Measurements from ENCODE around the gene ATP9B.

DNA sequence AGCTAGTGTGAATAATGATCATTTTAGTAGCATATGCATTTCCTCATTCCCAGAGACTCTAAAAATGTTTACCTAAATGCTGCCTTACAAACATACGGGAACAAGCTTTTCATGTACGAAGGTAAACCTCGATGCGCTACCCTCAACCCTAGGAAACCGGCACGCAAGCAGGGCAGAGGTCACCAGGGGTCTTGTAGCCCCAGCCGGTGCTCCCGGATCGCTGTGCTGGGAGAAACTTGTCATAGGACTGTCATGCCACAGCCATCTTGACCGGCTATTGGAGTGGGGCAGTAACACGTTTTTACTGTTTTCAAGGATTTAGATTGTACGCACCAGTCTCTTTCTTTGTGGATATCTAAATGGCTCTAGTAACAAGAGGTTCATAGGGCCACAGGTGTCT, 291.7 kb downstream of the ATP9B start:
- TF ChIP-seq ZNF24 (IDR thresholded peaks at IDR 0.05): no peak
- no peak for TF ChIP-seq RAD21 (IDR thresholded peaks at IDR 0.05; ENCODE audit: insufficient read depth, low read depth, low read length)
- no peak for TF ChIP-seq CTCF (IDR thresholded peaks at IDR 0.05 in 2 of 3, conservative IDR thresholded peaks at IDR 0.05 in 1 of 3; ENCODE audit: control insufficient read depth in 2 of 3, extremely low read depth in 1 of 3, insufficient read depth in 1 of 3, low read depth in 3 of 3, low read length in 3 of 3)
- TF ChIP-seq FOS (IDR thresholded peaks at IDR 0.05; ENCODE audit: borderline replicate concordance, extremely low read depth, insufficient read length): no peak
- no peak for TF ChIP-seq GABPA (IDR thresholded peaks at IDR 0.05; ENCODE audit: low read depth)
- TF ChIP-seq POLR2A (IDR thresholded peaks at IDR 0.05; ENCODE audit: low read depth, low read length): no peak
- TF ChIP-seq, protein P1, sequence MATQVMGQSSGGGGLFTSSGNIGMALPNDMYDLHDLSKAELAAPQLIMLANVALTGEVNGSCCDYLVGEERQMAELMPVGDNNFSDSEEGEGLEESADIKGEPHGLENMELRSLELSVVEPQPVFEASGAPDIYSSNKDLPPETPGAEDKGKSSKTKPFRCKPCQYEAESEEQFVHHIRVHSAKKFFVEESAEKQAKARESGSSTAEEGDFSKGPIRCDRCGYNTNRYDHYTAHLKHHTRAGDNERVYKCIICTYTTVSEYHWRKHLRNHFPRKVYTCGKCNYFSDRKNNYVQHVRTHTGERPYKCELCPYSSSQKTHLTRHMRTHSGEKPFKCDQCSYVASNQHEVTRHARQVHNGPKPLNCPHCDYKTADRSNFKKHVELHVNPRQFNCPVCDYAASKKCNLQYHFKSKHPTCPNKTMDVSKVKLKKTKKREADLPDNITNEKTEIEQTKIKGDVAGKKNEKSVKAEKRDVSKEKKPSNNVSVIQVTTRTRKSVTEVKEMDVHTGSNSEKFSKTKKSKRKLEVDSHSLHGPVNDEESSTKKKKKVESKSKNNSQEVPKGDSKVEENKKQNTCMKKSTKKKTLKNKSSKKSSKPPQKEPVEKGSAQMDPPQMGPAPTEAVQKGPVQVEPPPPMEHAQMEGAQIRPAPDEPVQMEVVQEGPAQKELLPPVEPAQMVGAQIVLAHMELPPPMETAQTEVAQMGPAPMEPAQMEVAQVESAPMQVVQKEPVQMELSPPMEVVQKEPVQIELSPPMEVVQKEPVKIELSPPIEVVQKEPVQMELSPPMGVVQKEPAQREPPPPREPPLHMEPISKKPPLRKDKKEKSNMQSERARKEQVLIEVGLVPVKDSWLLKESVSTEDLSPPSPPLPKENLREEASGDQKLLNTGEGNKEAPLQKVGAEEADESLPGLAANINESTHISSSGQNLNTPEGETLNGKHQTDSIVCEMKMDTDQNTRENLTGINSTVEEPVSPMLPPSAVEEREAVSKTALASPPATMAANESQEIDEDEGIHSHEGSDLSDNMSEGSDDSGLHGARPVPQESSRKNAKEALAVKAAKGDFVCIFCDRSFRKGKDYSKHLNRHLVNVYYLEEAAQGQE (IDR thresholded peaks at IDR 0.05; ENCODE audit: low read depth, low read length): no peak
- TF ChIP-seq, protein P2, sequence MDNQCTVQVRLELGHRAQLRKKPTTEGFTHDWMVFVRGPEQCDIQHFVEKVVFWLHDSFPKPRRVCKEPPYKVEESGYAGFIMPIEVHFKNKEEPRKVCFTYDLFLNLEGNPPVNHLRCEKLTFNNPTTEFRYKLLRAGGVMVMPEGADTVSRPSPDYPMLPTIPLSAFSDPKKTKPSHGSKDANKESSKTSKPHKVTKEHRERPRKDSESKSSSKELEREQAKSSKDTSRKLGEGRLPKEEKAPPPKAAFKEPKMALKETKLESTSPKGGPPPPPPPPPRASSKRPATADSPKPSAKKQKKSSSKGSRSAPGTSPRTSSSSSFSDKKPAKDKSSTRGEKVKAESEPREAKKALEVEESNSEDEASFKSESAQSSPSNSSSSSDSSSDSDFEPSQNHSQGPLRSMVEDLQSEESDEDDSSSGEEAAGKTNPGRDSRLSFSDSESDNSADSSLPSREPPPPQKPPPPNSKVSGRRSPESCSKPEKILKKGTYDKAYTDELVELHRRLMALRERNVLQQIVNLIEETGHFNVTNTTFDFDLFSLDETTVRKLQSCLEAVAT (IDR thresholded peaks at IDR 0.05): no peak
- TF ChIP-seq CBX3 (IDR thresholded peaks at IDR 0.05; ENCODE audit: borderline replicate concordance, low read depth): no peak
- TF ChIP-seq, protein P3, sequence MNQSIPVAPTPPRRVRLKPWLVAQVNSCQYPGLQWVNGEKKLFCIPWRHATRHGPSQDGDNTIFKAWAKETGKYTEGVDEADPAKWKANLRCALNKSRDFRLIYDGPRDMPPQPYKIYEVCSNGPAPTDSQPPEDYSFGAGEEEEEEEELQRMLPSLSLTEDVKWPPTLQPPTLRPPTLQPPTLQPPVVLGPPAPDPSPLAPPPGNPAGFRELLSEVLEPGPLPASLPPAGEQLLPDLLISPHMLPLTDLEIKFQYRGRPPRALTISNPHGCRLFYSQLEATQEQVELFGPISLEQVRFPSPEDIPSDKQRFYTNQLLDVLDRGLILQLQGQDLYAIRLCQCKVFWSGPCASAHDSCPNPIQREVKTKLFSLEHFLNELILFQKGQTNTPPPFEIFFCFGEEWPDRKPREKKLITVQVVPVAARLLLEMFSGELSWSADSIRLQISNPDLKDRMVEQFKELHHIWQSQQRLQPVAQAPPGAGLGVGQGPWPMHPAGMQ (IDR thresholded peaks at IDR 0.05; ENCODE audit: borderline replicate concordance): no peak
- TF ChIP-seq, protein P4, sequence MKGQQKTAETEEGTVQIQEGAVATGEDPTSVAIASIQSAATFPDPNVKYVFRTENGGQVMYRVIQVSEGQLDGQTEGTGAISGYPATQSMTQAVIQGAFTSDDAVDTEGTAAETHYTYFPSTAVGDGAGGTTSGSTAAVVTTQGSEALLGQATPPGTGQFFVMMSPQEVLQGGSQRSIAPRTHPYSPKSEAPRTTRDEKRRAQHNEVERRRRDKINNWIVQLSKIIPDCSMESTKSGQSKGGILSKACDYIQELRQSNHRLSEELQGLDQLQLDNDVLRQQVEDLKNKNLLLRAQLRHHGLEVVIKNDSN (IDR thresholded peaks at IDR 0.05; ENCODE audit: borderline replicate concordance, extremely low read length, insufficient read depth, low read depth, low read length): no peak
- no peak for TF ChIP-seq POLR2AphosphoS5 (IDR thresholded peaks at IDR 0.05; ENCODE audit: low read length)
- TF ChIP-seq SMAD1 (IDR thresholded peaks at IDR 0.05; ENCODE audit: low read depth, partially characterized antibody): no peak
